NCI-H2196 (cell line): ENCODE measurements around the gene WDR4.
A peak's percentile ranks its signal among the peaks of the same experiment; 100 is the strongest.
"Not testable (repeated sequence)": the region's sequence is repeated elsewhere in the genome, so short reads cannot be mapped to it uniquely, and the experiment has no call there.

Experiments used
- DNase-seq: peaks from one replicate; lab custom pipeline; 2025; ENCODE audit not compliant: unreplicated experiment; lab: John Stamatoyannopoulos, UW

Gene WDR4

DNA sequence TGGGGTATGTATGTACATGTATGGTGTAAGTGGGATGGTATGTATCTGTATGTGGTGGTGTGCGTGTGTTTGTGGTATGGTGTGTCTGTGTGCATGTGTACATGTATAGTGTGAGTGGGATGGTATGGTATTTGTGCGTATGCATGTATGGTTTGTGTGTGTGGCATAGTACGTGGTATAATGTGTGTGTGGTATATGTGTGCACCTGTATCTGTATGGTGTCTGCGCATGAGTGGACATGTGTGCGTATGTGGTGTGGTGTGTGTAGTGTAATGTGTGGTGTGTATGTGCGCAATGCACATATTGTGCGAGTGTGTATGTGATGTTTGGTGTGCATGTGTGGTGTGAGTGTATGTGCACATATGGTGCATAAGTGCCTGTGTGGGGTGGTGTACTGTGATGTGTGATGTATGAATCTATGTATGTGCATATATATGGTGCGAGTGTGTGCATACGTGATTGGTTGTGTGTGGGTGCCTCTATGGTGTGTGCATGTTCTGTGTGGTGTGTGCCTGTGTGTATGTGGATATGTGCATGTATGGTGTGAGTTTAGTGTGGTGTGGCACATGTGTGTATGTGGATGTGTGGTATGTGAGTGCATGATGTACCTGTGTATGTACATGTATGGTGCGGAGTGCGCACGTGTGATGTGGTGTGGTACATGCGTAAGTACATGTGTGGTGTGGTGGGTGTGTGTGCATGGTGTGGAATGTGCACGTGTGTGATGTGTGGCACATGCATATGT lies 38.8 kb downstream of the WDR4 start:
- no peak for DNase-seq

DNA sequence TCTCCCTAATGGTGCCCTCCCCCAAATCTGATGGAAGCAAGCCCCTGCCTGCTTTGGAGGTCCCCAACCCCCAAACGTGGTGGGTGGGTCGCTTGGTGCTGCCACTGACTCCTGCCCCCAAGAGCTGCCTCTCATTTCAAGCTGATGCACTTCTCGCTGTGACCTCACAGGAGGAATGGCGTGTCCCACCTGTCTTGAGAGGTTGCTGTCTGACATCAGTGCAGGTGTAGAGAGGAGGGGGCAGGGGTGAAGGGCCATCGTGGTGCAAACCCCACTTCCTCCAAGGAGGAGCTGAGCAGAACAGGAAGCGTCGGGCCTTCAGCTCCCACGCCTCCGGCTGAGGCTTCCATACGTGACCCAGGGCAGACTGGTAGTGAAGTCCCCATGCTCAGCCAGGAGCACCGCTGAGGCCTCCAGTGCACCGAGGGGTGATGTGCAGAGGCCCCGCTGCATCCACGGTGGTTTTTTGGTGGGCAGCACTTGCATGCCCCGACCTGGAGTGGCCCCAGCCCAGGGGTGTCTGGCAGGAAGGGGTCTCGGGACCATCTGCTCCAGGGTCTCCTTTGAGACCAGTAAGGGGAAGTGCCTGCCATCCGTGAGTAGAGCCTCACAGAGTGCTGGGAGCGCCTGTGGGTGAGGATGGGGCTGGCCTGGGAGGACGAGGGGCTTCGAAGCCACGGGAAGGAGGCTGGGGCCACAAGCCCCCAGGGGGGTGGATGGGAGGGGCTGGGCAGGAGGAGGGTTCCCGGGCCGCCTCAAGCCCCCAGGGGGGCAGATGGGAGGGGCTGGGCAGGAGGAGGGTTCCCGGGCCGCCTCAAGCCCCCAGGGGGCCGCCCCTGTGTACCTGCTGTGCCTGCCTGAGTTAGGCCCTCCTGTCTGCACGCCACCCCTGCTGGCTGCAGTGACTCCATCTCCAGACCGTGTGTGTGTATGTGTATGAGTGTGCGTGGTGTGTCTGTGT lies 39.8 kb downstream of the WDR4 start:
- no peak for DNase-seq

DNA sequence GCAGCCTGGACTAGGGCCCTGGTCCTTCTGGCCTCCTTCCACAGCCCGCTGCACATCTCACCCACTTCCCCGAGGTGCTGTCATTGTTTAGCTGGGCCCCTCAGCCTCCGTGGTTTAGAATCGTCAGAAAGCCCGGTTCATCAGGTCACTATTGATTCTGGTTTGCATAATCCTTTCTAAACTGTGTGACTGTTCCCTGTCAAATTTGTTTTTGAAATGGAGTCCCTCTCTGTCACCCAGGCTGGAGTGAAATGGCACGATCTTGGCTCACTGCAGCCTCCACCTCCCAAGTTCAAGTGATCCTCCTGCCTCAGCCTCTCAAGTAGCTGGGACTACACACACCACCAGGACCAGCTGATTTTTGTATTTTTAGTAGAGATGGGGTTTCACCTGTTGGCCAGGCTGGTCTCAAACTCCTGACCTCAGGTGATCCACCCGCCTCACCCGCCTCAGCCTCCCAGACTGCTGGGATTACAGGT lies 41.1 kb downstream of the WDR4 start:
- DNase-seq = not testable (repeated sequence)

DNA sequence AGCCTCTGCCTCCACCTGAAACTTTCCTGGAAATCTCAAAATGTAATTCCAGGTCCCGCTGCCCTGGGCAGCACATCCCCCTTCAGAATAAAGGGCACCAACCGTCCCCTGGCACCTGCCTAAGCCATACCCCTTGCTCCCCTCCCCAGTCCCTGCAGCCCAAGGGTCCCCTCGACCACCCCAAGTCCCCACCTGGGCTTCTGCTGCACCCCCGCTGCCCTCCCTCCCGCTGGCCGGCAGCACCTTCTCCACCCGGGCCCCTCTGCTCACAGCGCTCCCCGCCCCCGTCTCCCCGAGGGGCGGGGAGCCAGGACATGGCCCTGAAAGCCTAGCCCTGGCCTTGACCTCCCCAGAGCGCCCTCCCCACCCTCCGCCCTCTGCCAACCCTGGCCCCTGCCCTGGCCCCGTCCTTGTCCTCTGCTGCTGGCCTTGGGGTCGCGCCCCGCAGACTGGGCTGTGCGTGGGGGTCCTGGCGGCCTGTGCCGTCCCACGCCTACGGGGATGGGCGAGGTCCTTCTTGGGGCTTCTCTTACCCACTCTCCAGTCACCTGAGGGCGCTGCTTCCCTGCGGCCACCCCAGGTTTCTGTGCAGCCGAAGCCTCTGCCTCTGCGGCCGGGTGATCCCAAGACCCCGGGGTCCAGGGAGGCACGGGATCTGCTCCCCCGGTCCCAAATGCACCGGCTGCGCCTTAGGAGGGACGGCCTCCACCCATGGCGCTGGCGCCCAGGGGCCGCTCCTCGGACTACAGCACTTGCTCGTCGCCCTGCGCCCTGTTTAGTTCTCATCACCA lies 41.7 kb downstream of the WDR4 start:
- DNase-seq = no peak

DNA sequence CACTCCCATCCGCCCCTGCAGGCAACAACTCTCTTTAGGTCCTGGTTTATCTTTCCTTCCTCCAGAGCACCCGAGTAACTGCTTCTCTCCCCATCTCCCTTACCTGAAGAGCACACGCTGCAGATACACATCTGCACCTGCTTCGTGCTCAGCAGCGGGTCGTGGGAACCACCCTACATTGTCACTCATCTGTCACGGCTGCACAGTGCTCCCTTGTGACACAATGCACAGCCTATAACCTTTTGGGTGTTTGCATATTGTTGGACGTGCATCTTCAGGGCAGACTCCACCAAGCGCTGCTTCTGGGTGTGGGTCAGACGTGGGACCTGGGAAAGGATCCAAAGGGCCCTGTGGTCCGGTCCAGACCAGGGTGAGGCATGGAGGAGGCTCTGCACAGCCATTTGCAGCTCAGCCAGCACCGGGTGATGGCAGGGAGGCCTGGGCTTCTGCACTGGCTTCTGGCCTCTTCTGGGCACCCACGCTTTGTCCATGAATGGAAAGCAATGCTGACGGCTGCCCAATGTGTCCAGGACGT lies 42.5 kb downstream of the WDR4 start:
- DNase-seq = no peak

DNA sequence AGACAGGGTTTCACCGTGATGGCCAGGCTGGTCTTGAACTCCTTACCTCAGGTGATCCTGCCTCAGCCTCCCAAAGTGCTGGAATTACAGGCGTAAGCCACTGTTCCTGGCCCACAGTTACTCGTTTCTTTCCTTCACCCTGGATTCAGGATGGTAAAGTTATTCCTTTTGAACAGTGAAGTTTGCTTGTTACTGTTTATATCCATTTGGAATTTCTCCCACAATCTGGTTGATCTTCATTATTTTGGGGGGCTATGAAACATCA lies 43.0 kb downstream of the WDR4 start:
- DNase-seq = no peak

DNA sequence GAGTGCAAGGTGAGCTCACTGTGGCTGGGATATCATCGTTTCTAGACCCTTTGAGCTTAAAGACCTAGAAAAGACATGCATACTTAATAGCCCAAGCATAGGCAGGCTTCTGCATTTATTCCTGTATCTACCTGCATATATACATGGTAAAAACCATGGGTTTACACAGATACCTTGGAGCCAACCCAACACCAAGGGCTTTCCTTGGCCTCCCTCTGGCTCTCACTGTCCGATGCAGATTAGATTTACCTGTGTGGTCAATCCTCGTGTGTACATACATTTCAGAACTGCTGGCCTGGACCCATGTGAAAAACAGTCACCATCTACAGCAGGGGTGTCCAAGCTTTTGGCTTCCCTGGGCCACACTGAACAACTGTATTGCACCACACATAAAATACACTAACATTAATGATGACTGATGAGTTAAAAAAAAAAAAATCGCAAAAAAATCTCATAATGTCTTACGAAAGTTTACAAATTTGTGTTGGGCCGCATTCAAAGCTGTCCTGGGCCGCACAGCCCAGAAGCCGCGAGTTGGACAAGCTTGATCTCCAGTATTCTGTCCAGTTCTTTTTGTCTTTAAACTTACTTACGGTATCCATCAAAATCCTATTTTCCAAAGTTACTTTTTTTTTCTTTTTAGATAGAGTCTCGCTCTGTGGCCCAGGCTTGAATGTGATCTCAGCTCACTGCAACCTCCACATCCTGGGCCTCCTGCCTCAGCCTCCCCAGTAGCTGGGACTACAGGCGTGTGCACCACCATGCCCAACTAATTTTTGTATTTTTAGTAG lies 43.5 kb downstream of the WDR4 start:
- DNase-seq = no peak

DNA sequence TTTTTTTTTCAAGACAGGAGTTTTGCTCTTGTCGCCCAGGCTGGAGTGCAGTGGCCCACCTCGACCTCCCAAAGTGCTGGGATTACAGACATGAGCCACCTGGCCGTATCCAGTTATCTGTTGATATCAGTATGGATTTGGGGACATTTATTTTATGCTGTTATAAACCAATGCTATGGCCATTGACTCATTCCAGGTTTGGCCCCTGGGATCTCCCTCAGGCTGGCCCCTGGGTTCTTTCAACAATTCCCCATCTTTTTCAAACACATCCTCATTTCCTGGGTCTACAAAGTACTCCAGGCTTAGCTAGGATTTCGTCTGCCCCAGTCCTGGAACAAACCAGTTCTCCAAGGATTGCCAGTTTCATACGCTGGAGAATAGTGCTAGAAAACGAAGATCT lies 44.1 kb downstream of the WDR4 start:
- DNase-seq = no peak

DNA sequence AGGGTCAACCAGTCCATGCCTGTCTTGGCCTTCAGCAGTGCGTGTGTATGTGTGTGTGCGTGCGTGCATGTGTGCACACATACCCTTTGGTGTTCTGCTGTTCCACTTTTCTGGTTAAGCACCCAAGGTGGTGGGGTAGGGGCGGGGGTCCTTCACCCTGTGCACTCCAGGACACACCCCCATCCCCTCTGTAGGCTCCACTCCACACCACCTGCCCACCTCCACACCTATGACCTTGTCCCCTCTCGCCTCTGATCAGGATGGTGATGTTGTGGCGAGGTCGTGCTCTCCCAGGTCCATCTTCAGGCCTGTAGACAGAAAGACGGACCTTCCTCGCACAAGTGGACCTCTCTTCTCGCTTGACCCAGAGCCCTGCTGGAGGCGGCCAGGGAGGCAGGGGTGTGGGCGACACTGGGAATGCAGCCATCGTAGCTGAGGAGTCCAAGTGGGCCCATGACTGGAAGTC lies 44.6 kb downstream of the WDR4 start:
- no peak for DNase-seq

DNA sequence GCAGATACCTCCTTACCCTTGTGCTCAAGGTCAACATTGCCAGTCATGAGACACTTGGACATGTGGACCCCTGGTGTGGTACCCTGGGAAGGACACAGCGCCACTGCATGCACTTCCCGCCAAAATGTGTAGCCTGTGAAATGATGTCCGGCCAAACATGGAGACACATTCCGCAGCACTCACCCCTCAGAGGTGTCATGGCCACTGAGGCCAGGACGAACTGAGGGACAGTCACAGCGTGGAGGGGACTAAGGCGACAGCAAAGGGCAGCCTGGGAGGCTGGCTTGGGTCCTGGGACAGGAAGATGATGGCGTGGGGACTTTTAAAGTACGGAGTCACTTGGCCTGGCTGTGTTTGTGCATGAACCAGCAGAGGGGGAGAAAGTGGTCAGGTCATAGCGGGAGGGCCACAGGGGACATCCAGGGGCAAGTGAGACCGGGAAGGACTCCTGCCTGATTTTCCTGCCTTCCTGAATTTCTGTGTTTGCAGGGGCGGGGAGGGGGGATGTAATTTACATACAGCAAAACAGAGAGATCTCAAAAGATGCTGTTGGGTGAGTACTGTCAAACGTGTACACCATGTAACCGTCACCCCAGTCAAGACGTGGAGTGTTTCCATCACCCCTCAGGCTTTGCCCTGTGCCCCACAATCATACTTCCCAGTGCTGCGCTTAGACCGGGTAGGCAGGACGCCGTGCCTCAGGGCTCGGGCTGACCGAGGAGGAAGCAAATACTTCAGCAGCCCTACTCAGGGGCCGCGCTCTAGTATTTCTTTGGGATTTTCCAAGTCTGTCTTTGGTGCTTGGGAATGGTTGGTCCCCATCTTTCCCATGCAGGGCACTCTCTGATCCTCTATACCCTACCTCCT lies 45.2 kb downstream of the WDR4 start:
- DNase-seq = no peak

DNA sequence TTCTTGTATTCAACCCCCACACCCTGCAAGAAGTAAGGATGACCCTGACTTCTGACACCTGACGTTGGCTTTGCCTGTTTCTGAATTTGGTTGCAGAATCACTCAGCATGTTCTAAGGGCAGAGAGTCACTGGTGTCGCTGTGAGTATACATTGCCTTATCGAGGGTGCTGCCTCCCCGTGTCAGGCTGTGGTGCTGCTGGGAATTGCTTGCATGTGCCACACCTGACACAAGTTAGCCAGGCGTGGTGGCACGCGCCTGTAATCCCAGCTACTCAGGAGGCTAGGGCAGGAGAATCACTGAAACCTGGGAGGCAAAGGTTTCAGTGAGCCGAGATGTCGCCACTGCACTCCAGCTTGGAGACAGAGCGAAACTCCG lies 45.9 kb downstream of the WDR4 start:
- peak; percentile 19 for DNase-seq

DNA sequence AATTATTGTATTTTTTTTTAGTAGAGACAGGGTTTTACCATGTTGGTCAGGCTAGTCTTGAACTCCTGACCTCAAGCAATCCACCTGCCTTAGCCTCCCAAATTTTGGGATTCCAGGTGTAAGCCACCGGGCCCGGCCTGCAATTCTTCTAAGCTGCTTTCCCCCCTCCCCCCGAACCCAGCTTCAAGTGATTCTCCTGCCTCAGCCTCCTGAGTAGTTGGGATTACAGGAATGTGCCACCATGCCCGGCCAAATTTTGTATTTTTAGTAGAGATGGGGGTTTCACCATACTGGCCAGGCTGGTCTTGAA lies 47.1 kb downstream of the WDR4 start:
- DNase-seq = not testable (repeated sequence)

DNA sequence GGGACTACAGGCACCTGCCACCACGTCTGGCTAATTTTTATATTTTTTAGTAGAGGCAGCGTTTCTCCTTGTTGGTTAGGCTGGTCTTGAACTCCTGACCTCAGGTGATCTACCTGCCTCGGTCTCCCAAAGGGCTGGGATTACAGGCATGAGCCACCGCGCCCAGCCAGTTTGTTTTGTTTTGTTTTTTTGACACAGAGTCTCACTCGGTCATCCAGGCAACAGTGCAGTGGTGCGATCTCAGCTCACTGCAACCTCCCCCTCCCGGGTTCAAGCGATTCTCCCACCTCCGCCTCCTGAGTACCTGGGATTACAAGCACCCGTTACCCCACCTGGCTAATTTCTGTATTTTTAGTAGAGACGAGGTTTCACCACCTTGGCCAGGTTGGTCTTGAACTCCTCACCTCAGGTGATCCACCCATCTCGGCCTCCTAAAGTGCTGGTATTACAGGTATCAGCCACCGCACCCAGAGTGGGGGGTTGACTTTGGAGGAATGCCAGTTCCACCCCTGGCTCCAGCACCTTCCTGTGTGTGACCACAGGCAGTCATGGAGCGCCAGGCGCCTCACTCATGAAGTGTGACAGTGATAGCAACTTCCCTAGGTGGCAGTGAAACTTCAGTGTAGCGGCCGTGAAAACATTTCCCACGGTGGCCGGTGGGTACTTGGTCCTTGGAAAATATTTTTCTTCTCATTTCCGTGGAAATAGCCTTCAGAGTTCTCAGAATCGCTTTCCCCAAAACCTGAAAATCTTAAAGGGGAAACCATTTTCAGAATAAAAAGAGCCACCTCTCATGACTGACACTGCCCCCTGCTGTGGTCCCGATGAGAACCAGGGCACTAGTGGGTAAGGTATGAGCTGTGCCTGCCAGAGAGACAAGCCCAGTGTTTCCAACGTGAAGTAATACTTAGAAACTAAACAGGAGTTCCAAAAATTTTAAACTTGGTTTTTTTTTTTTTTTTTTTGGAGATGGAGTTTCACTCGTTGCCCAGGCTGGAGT lies 48.6 kb downstream of the WDR4 start:
- DNase-seq = no peak

DNA sequence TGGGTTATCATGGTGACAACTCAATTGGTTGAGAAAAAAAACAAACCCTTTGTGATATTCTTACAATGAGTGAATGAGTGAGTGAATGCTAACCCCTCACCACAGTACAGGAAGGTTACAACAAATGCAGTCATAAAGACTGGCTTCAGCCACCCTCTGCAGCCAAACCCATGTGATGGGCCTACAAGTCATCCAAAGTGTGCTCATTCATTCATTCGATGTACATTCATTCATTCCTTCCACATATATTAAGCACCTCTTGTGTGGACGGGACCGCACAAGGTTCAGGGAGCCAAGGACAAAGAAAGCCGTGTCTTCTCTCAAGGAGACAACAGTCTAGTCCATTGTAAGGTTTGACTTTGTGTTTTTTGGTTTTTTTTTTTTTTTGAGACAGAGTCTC lies 49.4 kb downstream of the WDR4 start:
- no peak for DNase-seq

DNA sequence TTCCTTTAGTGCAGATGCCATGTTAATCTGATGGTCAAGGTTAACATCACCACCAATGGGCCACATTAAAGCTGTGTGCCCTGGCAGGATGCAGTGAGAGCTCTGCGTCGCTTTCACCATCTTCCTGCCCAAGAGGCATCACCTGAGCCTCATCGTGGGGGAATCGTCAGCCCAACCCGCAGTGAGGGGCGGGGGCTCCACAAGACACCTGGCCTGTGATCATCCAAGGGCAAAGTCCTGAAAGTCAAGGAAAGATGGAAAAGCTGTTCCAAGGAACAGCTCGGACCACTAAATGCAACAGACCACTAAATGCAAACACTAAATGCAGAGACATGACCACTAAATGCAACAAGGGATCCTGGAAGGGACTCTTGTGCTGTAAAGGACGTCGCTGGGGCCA lies 49.9 kb downstream of the WDR4 start:
- no peak for DNase-seq

DNA sequence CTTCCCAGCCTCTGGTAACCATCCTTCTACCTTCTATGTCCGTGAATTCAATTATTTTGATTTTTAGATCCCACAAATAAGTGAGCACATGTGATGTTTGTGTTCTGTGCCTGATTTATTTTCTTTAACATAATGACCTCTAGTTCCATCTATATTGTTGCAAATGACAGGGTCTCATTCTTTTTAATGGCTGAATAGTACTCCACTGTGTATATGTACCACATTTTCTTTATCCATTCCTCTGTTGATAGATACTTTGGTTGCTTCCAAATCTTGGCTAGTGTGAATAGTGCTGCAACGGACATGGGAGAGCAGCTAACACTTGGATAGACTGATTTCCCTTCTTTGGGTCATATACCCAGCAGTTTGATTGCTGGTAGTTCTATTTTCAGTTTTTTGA lies 51.8 kb downstream of the WDR4 start:
- no peak for DNase-seq

DNA sequence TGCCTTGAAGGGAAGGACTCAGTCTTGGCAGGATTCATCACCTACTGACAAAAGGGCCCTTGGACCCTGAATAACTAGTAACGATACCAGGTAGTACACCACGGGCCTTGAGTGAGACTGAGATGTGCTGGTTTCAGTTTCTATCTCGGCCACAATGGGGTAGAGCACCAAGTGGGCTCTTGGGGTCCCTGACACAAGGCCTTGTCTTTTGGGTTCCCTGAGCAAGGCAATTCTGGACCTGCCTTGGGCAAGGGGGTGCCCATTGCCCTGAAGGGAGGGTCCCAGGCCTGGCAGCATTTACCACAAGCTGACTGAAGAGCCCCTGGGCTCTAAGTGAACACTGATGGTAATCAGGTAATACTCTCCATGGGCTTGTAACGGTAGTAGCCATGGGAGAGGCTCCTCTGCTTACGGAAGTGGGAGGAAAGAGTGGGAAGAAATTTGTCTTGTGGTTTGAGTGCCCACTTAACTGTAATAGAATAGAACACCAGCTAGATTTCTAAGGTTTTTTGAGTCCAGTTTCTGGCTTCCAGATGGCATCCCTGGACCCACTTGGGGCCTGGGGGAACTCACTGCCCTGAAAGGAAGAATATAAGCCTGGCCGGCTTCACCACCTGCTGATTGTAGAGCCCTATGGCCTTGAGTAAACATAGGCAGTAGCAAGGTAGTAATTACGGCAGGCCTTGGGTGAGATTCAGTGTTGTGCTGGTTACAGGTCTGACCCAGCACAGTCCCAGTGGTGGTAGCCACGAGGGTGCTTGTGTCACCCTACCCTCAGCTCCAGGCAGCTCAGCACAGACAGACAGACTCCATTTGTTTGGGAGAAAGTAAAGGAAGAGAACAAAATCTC lies 58.5 kb downstream of the WDR4 start:
- DNase-seq = peak; percentile 36
